Endometrium (tissue), 2 donors: Measurements from ENCODE around the gene CCR5AS.

ENCODE experiments used
- FAIRE-seq: peaks from 2 replicates; lab custom pipeline; 2012; peaks lifted over from hg19 to GRCh38; lab: Jason Lieb, UNC
- donor health status: control.
- donor health status: control.

The CCR5AS gene

DNA sequence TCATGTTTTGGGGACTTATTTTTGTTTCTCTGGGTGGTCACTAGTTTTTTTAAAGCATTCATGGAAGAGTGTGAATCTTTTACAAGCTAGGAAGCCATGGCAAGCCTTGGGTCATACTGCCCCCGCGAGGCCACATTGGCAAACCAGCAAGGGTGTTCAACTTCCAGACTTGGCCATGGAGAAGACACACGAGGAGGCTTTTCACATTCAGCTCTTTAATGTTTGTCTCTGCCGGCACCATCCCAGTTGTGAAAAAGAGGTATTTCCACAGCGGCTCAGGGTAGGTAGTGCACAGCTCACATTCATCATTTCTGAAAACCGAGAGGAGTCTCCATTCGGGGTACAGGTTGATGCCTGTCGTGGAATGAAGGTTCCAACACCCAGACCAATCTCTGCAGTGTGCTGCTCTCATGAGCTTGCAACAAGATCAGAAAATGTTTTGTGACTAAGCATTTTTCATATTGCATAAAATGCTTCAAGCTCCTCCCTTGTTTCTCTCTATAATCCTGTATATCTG is 28.4 kb downstream of the CCR5AS start:
- no peak for FAIRE-seq

DNA sequence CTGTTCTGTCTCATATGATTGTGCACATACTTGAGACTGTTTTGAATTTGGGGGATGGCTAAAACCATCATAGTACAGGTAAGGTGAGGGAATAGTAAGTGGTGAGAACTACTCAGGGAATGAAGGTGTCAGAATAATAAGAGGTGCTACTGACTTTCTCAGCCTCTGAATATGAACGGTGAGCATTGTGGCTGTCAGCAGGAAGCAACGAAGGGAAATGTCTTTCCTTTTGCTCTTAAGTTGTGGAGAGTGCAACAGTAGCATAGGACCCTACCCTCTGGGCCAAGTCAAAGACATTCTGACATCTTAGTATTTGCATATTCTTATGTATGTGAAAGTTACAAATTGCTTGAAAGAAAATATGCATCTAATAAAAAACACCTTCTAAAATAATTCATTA is 31.1 kb downstream of the CCR5AS start:
- no peak for FAIRE-seq

DNA sequence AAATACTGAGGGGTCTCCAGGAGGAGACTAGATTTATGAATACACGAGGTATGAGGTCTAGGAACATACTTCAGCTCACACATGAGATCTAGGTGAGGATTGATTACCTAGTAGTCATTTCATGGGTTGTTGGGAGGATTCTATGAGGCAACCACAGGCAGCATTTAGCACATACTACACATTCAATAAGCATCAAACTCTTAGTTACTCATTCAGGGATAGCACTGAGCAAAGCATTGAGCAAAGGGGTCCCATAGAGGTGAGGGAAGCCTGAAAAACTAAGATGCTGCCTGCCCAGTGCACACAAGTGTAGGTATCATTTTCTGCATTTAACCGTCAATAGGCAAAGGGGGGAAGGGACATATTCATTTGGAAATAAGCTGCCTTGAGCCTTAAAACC is 31.6 kb downstream of the CCR5AS start:
- FAIRE-seq: no peak

DNA sequence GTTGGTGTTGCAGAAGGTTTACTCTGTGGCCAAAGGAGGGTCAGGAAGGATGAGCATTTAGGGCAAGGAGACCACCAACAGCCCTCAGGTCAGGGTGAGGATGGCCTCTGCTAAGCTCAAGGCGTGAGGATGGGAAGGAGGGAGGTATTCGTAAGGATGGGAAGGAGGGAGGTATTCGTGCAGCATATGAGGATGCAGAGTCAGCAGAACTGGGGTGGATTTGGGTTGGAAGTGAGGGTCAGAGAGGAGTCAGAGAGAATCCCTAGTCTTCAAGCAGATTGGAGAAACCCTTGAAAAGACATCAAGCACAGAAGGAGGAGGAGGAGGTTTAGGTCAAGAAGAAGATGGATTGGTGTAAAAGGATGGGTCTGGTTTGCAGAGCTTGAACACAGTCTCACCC is 32.1 kb downstream of the CCR5AS start:
- FAIRE-seq: no peak

- no peak for FAIRE-seq
Observed at GRCh38 chr3:46372492-46373359, 34.1 kb downstream of the CCR5AS start.

DNA sequence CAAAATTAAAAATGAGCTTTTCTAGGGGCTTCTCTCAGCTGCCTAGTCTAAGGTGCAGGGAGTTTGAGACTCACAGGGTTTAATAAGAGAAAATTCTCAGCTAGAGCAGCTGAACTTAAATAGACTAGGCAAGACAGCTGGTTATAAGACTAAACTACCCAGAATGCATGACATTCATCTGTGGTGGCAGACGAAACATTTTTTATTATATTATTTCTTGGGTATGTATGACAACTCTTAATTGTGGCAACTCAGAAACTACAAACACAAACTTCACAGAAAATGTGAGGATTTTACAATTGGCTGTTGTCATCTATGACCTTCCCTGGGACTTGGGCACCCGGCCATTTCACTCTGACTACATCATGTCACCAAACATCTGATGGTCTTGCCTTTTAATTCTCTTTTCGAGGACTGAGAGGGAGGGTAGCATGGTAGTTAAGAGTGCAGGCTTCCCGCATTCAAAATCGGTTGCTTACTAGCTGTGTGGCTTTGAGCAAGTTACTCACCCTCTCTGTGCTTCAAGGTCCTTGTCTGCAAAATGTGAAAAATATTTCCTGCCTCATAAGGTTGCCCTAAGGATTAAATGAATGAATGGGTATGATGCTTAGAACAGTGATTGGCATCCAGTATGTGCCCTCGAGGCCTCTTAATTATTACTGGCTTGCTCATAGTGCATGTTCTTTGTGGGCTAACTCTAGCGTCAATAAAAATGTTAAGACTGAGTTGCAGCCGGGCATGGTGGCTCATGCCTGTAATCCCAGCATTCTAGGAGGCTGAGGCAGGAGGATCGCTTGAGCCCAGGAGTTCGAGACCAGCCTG is 35.1 kb downstream of the CCR5AS start:
- no peak for FAIRE-seq

DNA sequence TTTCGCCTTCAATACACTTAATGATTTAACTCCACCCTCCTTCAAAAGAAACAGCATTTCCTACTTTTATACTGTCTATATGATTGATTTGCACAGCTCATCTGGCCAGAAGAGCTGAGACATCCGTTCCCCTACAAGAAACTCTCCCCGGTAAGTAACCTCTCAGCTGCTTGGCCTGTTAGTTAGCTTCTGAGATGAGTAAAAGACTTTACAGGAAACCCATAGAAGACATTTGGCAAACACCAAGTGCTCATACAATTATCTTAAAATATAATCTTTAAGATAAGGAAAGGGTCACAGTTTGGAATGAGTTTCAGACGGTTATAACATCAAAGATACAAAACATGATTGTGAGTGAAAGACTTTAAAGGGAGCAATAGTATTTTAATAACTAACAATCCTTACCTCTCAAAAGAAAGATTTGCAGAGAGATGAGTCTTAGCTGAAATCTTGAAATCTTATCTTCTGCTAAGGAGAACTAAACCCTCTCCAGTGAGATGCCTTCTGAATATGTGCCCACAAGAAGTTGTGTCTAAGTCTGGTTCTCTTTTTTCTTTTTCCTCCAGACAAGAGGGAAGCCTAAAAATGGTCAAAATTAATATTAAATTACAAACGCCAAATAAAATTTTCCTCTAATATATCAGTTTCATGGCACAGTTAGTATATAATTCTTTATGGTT is 35.9 kb downstream of the CCR5AS start, which contains the start of gene CCR5:
Gene CCR5, plus strand, starts transcription at position 108 of the 680 bp plus-strand sequence. CDS start 1,957 bp downstream, outside the sequence.
- no peak for FAIRE-seq

- FAIRE-seq: no peak
Observed at GRCh38 chr3:46369675-46370132, 37.2 kb downstream of the CCR5AS start.

DNA sequence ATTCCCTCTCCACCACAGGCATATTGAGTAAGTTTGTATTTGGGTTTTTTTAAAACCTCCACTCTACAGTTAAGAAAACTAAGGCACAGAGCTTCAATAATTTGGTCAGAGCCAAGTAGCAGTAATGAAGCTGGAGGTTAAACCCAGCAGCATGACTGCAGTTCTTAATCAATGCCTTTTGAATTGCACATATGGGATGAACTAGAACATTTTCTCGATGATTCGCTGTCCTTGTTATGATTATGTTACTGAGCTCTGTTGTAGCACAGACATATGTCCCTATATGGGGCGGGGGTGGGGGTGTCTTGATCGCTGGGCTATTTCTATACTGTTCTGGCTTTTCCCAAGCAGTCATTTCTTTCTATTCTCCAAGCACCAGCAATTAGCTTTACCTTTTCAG is 37.7 kb downstream of the CCR5AS start:
- FAIRE-seq: no peak

- FAIRE-seq: no peak
Observed at GRCh38 chr3:46368569-46368968, 38.3 kb downstream of the CCR5AS start.

- FAIRE-seq: no peak
Observed at GRCh38 chr3:46367811-46368210, 39.1 kb downstream of the CCR5AS start.

GRCh38 chr3:46365737-46366524 is 40.9 kb downstream of the CCR5AS start:
- no peak for FAIRE-seq

DNA sequence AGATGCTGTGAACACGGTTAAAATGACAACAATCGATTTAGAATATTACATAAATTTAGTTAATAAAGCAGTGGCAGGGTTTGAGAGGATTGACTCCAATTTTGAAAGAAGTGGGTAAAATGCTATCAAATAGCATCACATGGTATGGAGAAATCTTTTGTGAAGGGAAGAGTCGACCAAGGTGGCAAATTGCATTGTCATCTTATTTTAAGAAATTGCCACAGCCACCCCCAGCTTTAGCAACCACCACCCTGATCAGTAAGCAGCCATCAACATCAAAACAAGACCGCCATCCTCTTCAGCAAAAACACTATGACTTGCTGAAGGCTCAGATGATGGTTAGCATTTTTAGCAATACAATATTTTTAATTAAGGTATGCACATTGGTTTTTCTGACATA is 41.8 kb downstream of the CCR5AS start:
- FAIRE-seq: no peak

GRCh38 chr3:46361408-46362283 is 45.2 kb downstream of the CCR5AS start:
- no peak for FAIRE-seq

- FAIRE-seq: no peak
Observed at GRCh38 chr3:46360907-46361306, 46.0 kb downstream of the CCR5AS start.

GRCh38 chr3:46359733-46360493 is 47.0 kb downstream of the CCR5AS start:
- FAIRE-seq: no peak

DNA sequence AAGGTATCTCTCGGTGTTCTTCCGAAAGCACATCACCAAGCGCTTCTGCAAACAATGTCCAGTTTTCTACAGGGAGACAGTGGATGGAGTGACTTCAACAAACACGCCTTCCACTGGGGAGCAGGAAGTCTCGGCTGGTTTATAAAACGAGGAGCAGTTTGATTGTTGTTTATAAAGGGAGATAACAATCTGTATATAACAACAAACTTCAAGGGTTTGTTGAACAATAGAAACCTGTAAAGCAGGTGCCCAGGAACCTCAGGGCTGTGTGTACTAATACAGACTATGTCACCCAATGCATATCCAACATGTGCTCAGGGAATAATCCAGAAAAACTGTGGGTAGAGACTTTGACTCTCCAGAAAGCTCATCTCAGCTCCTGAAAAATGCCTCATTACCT is 48.4 kb downstream of the CCR5AS start:
- FAIRE-seq: no peak

GRCh38 chr3:46356909-46357308 is 50.0 kb downstream of the CCR5AS start:
- no peak for FAIRE-seq

GRCh38 chr3:46356276-46356675 is 50.6 kb downstream of the CCR5AS start:
- FAIRE-seq: no peak

DNA sequence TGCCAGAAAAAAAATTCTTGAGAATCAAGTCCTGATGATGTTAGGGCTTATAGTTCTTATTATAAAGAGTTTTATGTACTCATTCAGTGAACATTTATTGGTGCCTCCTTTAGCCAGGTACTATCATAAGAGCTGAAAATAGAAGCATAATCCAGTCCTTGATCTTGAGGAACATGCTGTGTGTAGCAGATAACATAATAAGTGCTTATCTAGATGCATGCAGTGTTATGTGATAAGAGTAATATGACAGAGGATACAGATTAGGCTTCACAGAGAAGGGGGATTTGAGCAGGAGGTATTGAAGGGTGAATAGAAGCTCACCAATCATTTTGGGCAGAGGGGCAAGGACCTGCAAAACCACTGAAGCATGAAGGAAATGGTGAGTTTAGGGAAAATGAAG is 51.9 kb downstream of the CCR5AS start:
- no peak for FAIRE-seq
